Hematopoietic multipotent progenitor cell (in vitro differentiated cells): Measurements from ENCODE around the gene TUG1. TPM values are rescaled to one million over a fixed set of nuclear protein-coding genes. Genes with fewer than 3 reads are reported as not detected.

Source experiments
- DNase-seq, 3 donors: peaks; one replicate each; pipeline ENCODE4 v3.0.0-alpha.2; 2011 to 2015; ENCODE audit warnings: low read depth in 2 of 3, low spot score in 2 of 3
- small RNA-seq: library from RNA; depleted of rRNA; stranded (forward); fragments of <200 nt; gene quantifications from one replicate; pipeline ENCODE3, GENCODE V24; 2012
- total RNA-seq: library from RNA; depleted of rRNA; stranded (reverse); fragments of >200 nt; gene quantifications from one replicate; pipeline ENCODE4 v1.2.3, GENCODE V29; 2012

Gene TUG1
- total RNA-seq, 1 donor = 56.3 TPM

DNA sequence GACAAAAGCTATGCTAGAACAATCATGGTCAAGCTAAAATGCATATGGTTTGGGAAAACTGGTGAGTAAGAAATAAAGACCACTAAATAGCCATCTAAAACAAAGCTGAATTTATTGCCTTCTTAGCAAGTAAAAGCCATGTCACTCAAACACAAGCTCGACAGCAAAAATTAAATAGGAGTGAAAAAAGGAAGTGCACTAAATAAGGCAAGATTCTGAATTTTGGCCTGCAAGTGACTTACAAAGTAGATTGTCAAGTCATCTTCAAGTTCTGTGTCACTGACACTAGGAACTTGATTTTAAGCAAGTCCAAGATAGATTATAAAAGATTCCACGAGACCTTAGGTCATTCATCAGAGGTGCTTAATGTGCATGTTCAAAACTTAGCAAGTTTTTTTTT is 27.4 kb downstream of the TUG1 start:
- no peak for DNase-seq

DNA sequence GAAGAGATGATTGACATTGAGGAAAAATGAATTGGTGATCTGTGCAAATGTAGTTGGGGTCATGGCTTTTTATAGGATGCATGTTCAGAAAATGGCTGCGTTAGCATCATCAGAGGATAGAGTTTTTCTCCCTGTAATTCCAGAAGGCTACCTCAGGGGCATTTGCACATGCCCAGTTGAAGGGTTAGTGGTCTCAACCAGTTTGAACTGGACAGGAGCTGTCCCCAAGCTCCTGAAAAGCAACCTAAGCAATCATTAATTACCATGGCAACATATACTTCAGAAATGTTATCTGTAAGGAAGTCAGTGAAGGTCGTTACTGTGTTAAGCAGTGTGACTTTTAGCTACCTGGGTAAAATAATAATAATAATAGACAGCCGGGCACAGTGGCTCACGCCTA is 29.3 kb downstream of the TUG1 start:
- no peak for DNase-seq

DNA sequence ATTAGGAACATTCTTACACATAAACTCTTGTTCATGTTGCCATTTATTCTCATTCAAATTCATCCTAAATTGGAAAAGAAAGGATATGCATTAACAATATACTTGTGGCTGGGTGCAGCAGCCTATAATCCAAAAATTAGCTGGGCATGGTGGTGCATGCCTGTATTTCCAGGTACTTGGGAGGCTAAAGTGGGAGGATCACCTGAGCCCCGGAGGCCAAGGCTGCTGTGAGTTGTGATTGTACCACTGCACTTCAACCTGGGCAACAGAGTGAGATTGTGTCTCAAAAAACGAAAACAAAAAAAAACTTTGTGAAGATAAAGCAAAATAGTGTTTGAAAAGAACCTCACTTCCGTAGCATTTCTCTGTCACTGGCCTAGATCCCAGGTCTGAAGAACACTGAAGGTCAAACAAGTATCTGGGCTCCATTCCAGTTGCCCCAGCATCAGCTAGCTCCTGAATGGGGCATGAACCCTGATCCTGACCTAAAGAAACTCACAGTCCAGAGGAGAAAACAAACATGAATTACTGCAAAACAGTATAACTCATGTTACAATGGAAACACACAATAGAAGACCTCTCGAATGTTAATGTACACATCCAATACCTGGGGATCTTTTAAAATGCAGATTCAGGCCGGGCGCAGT is 32.2 kb downstream of the TUG1 start:
- no peak for DNase-seq

GRCh38 chr22:31005535-31005934 is 36.5 kb downstream of the TUG1 start:
- no peak for DNase-seq

GRCh38 chr22:31019191-31019930 is 50.3 kb downstream of the TUG1 start:
- DNase-seq = no peak

DNA sequence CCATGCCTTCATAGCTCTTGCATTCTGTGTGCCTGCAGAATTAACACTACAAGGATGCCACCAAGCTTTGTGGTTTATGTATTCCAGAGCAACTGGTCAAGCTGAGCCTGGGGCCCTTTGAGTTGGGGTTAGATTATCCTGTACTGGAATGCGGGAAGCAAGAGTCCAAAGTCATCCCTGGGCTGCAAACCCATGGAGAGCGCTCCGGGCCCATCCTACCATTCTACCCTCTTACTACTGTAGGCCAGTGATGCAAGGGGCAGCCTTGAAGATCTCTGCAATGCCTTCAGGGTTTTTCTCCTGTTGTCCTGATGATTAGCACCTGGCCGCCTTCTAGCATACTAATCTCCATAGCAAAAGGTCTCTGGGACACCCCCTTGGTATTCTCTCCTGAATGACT is 51.3 kb downstream of the TUG1 start:
- no peak for DNase-seq

DNA sequence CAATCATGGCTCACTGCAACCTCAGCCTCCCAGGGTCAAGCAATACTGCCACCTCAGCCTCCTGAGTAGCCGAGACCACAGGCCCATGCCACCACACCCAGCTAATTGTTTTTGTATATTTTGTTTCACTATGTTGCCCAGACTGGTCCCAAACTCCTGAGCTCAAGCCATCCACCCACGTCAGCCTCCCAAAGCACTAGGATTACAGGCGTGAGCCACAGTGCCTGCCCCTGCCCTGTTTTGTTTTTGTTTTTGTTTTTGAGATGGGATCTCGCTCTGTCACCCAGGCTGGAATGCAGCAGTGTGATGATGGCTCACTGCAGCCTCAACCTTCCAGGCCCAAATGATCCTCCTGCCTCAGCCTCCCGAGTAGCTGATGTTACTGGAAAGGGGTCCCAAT is 53.5 kb downstream of the TUG1 start:
- DNase-seq = no peak

Small RNAs within 50 kb of the gene (small RNA-seq; reads per million reads assigned to genes)
- not detected for gene RF01892

Other genes starting within 250 kb of the TUG1 start
- gene MORC2, start 491 bp upstream of the TUG1 start, total RNA-seq = 15.3 TPM
- gene SMTN, start 112.1 kb downstream of the TUG1 start, total RNA-seq = 6.2 TPM
- gene SELENOM, start 138.3 kb downstream of the TUG1 start, total RNA-seq = 5.1 TPM
- gene INPP5J, start 153.7 kb downstream of the TUG1 start, total RNA-seq = 1.6 TPM
- under 0.01 TPM for gene PLA2G3, start 171.2 kb downstream of the TUG1 start, total RNA-seq
- 14.8 TPM for gene RNF185, start 190.9 kb downstream of the TUG1 start, total RNA-seq
- 55.7 TPM for gene LIMK2, start 243.0 kb downstream of the TUG1 start, total RNA-seq